ENCODE results near the gene NHLRC2. TPM values are rescaled to one million over a fixed set of nuclear protein-coding genes. Genes with fewer than 3 reads are reported as not detected.

The NHLRC2 gene
- total RNA-seq, 4 donors from 2014 or later, result 18.3 to 140 (median 45.8) TPM

DNA sequence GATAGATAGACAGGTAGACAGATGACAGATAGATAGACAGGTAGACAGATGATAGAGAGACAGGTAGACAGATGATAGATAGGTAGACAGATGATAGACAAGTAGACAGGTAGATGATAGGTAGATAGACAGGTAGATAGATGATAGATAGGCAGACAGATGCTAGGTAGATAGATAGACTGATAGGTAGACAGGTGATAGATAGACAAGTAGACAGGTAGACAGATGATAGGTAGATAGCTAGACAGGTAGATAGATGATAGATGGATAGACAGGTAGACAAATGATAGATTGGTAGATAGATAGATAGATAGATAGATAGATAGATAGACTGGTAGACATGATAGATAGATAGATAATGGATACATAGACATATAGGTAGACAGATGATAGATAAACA is 95.8 kb downstream of the NHLRC2 start:
- Histone ChIP-seq H3K27ac (no peak overlapping the region), H3K9me3 (no peaks in the 10 kb centered on the region), H3K4me3 (no peak overlapping the region), H3K36me3 (no peaks in the 10 kb centered on the region), H3K4me1 (peaks cover 0 to 15% (median 11%) of the 10 kb centered on the region in 4 donors), H3K27me3 (no peaks in the 10 kb centered on the region)
- DNase-seq, result no peak
- in situ Hi-C loops (cut with MboI; ENCODE audit: low pct_ligation_motif_present in 1 of 4, low pct_unique_long_range_greater_than_20kb in 1 of 4, low sequenced_read_pairs in 3 of 4) (no loop called here), intact Hi-C loops (cut with DNase I; ENCODE audit: low total_unique reads) (loop anchor here (5.0 kb wide), 1 partner anchor 1897 kb away; no protein-coding TSS in a partner anchor)
- TF ChIP-seq POLR2A (IDR thresholded peaks at IDR 0.05), result no peak
- no peak for TF ChIP-seq EP300 (IDR thresholded peaks at IDR 0.05; ENCODE audit: low read depth)
- TF ChIP-seq, protein P1, sequence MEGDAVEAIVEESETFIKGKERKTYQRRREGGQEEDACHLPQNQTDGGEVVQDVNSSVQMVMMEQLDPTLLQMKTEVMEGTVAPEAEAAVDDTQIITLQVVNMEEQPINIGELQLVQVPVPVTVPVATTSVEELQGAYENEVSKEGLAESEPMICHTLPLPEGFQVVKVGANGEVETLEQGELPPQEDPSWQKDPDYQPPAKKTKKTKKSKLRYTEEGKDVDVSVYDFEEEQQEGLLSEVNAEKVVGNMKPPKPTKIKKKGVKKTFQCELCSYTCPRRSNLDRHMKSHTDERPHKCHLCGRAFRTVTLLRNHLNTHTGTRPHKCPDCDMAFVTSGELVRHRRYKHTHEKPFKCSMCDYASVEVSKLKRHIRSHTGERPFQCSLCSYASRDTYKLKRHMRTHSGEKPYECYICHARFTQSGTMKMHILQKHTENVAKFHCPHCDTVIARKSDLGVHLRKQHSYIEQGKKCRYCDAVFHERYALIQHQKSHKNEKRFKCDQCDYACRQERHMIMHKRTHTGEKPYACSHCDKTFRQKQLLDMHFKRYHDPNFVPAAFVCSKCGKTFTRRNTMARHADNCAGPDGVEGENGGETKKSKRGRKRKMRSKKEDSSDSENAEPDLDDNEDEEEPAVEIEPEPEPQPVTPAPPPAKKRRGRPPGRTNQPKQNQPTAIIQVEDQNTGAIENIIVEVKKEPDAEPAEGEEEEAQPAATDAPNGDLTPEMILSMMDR (IDR thresholded peaks at IDR 0.05), result no peak
- no peak for TF ChIP-seq POLR2AphosphoS5 (IDR thresholded peaks at IDR 0.05)

GRCh38 chr10:113953505-113954272 is 99.2 kb downstream of the NHLRC2 start:
- no peaks in the 10 kb centered on the region for H3K27me3 ChIP-seq
- H3K36me3 ChIP-seq, result no peaks in the 10 kb centered on the region
- no peaks in the 10 kb centered on the region for H3K9me3 ChIP-seq
- intact Hi-C loops (cut with DNase I; ENCODE audit: low total_unique reads), result loop anchor here (5.0 kb wide), 1 partner anchor 1894 kb away; no protein-coding TSS in a partner anchor
- H3K4me1 ChIP-seq, result peaks cover 10 to 22% (median 20%) of the 10 kb centered on the region in 4 donors
- H3K27ac ChIP-seq, result no peak overlapping the region
- in situ Hi-C loops (cut with MboI; ENCODE audit: low pct_ligation_motif_present in 1 of 4, low pct_unique_long_range_greater_than_20kb in 1 of 4, low sequenced_read_pairs in 3 of 4), result no loop called here
- no peak for TF ChIP-seq POLR2AphosphoS5 (IDR thresholded peaks at IDR 0.05)
- TF ChIP-seq, protein P1 (IDR thresholded peaks at IDR 0.05), result peak in 2 of 5 experiments; percentile 24 to 25
- no peak for DNase-seq
- 84 to 85% methylated on average over 2 of the region's 2 CpGs for WGBS, 2 donors (ENCODE audit: low coverage in 1 of 2)
- H3K4me3 ChIP-seq, result no peak overlapping the region

- Histone ChIP-seq H3K9me3 (no peaks in the 10 kb centered on the region), H3K27ac (no peak overlapping the region), H3K4me1 (peaks cover 14 to 29% (median 26%) of the 10 kb centered on the region in 4 donors), H3K27me3 (no peaks in the 10 kb centered on the region), H3K4me3 (no peak overlapping the region), H3K36me3 (no peaks in the 10 kb centered on the region)
- 67 to 87% methylated on average over 1 of the region's 1 CpG for WGBS, 2 donors (ENCODE audit: low coverage in 1 of 2)
- in situ Hi-C loops (cut with MboI; ENCODE audit: low pct_ligation_motif_present in 1 of 4, low pct_unique_long_range_greater_than_20kb in 1 of 4, low sequenced_read_pairs in 3 of 4) (no loop called here), intact Hi-C loops (cut with DNase I; ENCODE audit: low total_unique reads) (loop anchor here (5.0 kb wide), 1 partner anchor 1893 kb away; no protein-coding TSS in a partner anchor)
- DNase-seq, result no peak
- no peak for TF ChIP-seq POLR2A (IDR thresholded peaks at IDR 0.05)
- TF ChIP-seq POLR2AphosphoS5 (IDR thresholded peaks at IDR 0.05), result no peak
- no peak for TF ChIP-seq EP300 (IDR thresholded peaks at IDR 0.05; ENCODE audit: low read depth)
- TF ChIP-seq, protein P1 (IDR thresholded peaks at IDR 0.05), result no peak
Observed at GRCh38 chr10:113954409-113954808, 99.9 kb downstream of the NHLRC2 start.

GRCh38 chr10:113957013-113957412 is 102.6 kb downstream of the NHLRC2 start:
- in situ Hi-C loops (cut with MboI; ENCODE audit: low pct_ligation_motif_present in 1 of 4, low pct_unique_long_range_greater_than_20kb in 1 of 4, low sequenced_read_pairs in 3 of 4) (no loop called here), intact Hi-C loops (cut with DNase I; ENCODE audit: low total_unique reads) (no loop called here)
- TF ChIP-seq POLR2AphosphoS5 (IDR thresholded peaks at IDR 0.05) (no peak), POLR2A (IDR thresholded peaks at IDR 0.05) (no peak), EP300 (IDR thresholded peaks at IDR 0.05; ENCODE audit: low read depth) (no peak)
- TF ChIP-seq, protein P1 (IDR thresholded peaks at IDR 0.05), result no peak
- no peak for DNase-seq
- WGBS, 2 donors (ENCODE audit: low coverage in 1 of 2), result 60 to 61% methylated on average over 5 of the region's 5 CpGs
- Histone ChIP-seq H3K27me3 (no peaks in the 10 kb centered on the region), H3K4me1 (peaks cover 24 to 55% (median 49%) of the 10 kb centered on the region in 4 donors), H3K4me3 (no peak overlapping the region), H3K27ac (peak overlapping the region; percentile 91 to 93 (median 92)), H3K36me3 (no peaks in the 10 kb centered on the region), H3K9me3 (no peaks in the 10 kb centered on the region)

All from transverse colon (tissue), 4 donors.